AG10803 (cell line): ENCODE results near the gene NBPF15.
A peak's percentile ranks its signal among the peaks of the same experiment; 100 is the strongest.
"Not testable (repeated sequence)": the region's sequence is repeated elsewhere in the genome, so short reads cannot be mapped to it uniquely, and the experiment has no call there.

ENCODE experiments used
- DNase-seq: peaks from one replicate; pipeline ENCODE4 v3.0.0; 2010; ENCODE audit warnings: low read depth
- H3K4me3 ChIP-seq: 2 replicates; pipeline ENCODE4 v1.5.1; 2011; ENCODE audit warnings: mild to moderate bottlenecking, low read length, control low read depth
- CTCF ChIP-seq: conservative IDR thresholded peaks from 2 replicates; pipeline ENCODE4 v1.5.1; 2011; ENCODE audit warnings: mild to moderate bottlenecking, low read length, control low read depth, inconsistent platforms

The NBPF15 gene, protein sequence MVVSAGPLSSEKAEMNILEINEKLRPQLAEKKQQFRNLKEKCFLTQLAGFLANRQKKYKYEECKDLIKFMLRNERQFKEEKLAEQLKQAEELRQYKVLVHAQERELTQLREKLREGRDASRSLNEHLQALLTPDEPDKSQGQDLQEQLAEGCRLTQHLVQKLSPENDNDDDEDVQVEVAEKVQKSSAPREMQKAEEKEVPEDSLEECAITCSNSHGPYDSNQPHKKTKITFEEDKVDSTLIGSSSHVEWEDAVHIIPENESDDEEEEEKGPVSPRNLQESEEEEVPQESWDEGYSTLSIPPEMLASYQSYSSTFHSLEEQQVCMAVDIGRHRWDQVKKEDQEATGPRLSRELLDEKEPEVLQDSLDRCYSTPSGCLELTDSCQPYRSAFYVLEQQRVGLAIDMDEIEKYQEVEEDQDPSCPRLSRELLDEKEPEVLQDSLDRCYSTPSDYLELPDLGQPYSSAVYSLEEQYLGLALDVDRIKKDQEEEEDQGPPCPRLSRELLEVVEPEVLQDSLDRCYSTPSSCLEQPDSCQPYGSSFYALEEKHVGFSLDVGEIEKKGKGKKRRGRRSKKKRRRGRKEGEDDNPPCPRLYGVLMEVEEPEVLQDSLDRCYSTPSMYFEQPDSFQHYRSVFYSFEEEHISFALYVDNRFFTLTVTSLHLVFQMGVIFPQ

DNA sequence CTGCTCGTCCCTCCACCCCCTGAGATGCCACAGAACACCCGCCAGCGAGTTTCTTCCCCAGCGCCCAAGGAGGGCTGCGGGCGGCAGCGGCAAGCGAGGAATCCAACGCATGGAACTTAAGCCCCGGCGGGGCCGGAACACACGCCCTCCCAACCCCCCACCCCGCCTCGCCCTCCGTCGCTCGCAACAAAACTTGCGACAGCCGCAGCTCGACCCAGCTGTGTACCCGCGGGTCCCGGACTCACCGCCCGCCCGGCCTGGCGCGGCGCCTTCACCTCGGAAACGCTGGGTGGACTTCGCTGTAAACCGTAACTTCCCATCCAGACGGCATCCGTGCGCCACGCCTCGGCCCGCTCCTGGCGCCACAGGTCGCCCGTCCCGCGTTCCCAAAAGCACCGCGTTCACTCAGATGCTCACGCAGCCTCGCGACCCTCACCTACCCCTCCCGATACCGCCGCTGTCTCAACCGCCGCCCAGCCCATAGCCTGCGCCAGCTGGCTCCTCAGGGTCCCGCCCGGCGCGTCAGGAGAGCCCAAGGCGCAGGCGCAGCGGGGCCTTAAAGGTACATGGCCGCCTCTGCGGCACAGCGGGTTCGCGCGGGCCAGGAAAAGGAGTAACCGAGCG is at the start of gene NBPF15:
Gene NBPF15 (minus strand): TSS at position 534 of the 624 bp plus-strand sequence. CDS start 21,666 bp downstream, outside the sequence.
- H3K4me3 ChIP-seq, result peak within 1 kb of the TSS; percentile 64
- DNase-seq, result peak; percentile 34

DNA sequence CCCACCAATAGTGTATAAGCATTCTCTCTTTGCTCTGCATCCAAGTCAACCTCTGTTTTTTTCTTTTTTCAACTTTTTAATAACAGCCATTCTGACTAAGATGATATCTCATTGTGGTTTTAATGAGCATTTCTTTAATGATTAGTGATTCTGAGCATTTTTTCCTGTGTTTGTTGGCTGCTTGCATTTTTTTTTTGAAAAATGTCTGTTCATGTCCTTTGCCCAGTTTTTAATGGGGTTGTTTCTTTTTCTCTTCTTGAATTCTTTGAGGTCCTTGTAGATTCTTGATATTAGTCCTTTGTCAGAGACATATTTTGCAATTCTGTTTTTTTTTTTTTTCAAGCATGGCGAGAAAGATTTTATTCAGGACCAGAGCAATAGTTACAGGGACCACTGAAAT is 35.0 kb upstream of the NBPF15 start:
- not testable (repeated sequence) for H3K4me3 ChIP-seq, DNase-seq

DNA sequence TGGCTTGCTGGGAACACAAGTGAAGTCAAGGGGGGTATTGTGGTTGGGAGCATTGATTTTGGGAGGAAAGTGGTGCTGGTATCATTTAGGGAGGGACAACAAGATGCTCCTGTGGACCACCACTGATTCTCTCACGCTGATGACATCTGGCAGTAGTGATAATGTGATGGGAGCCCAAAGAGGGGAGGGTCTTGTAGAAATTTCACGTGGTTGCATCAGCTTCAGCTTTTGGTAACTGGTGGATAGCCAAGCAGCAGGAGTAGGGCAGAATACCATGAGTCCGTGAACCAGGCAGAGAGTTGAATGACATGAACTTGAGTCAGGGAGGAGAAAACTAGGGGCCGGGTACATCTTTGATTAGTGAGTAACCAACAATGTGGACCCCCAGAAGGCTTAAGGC is 32.7 kb upstream of the NBPF15 start:
- H3K4me3 ChIP-seq, result not testable (repeated sequence)
- DNase-seq, result peak; percentile 0

- not testable (repeated sequence) for H3K4me3 ChIP-seq, DNase-seq
Observed at GRCh38 chr1:144490394-144490793, 28.9 kb upstream of the NBPF15 start.

GRCh38 chr1:144487002-144487401 is 25.5 kb upstream of the NBPF15 start:
- DNase-seq, H3K4me3 ChIP-seq: not testable (repeated sequence)

- not testable (repeated sequence) for H3K4me3 ChIP-seq, DNase-seq
Observed at GRCh38 chr1:144485048-144485993, 23.9 kb upstream of the NBPF15 start.

DNA sequence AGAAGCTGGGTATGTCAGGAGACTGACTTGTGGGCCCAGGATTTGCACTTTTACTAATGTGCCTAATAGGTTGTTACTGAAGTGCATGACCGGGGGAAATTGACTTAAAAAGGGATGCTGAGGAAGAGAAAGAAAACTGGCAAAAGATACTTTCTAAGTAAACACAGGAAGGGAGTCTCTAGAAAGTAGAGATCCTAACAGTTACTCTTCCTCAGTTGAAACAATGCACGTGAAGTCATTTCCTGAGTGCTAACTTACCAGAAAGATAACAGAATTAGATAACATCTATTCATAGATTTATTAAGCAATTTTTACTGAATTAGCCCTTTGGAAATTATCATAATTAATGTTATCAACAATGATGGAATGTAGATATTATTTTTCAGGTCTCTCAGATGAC is 12.4 kb upstream of the NBPF15 start:
- H3K4me3 ChIP-seq, DNase-seq: not testable (repeated sequence)

GRCh38 chr1:144471434-144471833 is 10.0 kb upstream of the NBPF15 start:
- not testable (repeated sequence) for H3K4me3 ChIP-seq, DNase-seq

- not testable (repeated sequence) for H3K4me3 ChIP-seq, DNase-seq
Observed at GRCh38 chr1:144461778-144462177, 309 bp upstream of the NBPF15 start.

- peak overlapping the region; percentile 64 for H3K4me3 ChIP-seq
- not testable (repeated sequence) for DNase-seq
Observed at GRCh38 chr1:144460686-144461085, 783 bp downstream of the NBPF15 start.

DNA sequence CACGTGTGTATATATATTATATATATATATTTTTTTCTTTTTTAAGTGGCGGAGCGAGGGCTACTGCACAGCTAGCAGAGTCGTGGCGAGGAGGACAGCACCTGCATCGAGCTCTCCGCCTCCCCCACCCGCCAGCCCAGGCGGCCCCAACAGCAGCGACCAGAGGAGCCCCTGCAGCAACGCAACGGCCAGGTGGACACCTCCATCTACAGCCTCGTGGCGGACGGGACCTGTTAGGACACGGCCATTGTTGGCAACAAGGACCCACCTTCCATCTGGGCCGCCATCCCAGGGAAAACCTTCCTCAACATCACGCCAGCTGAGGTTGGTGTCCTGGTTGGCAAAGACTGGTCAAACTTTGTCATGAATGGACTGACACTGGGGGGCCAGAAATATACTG is 19.1 kb downstream of the NBPF15 start:
- H3K4me3 ChIP-seq, DNase-seq: not testable (repeated sequence)

GRCh38 chr1:144439737-144440136 is 21.7 kb downstream of the NBPF15 start:
- DNase-seq, H3K4me3 ChIP-seq: not testable (repeated sequence)
- peak; percentile 24 for TF ChIP-seq CTCF

DNA sequence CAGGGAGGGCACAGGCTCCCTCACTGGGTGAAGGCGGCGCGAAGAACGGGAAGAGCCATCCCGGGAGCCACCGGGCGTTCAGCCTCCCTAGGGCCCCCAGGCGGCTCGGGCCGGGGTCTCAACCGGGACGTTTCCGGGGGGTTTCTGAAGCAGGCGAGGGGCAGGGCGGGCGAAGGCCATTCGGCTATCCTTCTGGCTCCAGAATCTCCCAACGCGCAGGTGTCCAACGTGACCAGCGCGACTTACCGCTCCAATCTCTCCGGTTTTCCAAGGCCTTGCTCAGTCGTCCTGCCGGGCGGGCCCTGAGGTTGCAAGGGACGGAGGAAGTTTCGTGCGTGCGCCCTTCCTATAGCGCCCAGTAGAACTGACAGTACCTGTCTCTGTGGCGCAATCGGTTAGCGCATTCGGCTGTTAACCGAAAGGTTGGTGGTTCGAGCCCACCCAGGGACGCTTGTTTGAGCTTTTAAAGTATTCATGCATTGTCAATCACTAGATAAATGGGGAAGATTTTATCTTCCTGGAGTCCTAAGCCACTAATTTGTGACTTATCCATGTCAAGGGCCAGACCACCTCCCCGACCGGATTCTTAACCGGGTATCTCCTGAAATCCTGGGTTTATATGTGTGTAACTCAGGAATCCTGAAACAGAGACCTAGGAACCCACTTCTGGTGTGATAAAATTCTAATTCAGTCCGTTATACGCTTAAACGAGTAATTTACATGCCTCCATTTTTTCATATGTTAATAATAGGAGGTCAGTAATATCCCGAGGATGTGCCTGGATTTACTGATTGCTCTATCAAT is 42.4 kb downstream of the NBPF15 start:
- peak; percentile 61 for DNase-seq
- peak overlapping the region; percentile 53 for H3K4me3 ChIP-seq

DNA sequence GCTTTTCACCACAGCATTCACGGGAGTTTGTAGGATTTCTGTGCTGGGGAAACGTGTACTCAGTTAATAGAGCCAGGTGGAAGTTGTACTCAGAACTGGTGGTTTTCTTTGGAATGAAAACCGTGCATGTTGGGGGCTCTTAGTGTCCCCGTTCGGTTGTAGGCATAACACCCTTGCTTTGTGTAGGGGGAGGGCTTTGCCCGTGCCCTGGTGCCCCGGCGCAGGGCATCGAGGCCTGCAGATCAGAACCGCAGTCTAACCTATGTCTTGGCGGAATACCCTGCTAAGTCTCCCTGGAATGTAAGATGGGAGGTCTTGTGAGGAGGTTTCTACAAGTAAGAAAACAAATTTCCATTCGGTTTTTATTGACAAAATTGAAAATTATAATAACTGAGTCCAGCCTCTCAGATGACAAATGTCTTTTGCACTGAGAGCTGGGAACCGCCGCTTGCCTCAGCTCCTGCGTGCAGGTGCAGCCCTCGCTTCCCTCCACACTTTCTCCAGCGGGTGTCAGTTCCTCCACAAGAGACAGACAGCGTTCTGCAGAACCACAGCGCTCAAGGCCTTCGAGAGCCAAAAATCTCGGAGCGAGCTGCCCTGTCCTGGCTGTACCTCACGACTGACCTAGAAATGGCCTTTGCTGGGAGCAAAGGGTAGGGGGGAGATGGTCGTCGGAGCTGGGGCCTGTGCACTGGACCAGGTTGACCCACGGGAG is 47.9 kb downstream of the NBPF15 start:
- H3K4me3 ChIP-seq, result peak overlapping the region; percentile 70
- DNase-seq, result not testable (repeated sequence)

DNA sequence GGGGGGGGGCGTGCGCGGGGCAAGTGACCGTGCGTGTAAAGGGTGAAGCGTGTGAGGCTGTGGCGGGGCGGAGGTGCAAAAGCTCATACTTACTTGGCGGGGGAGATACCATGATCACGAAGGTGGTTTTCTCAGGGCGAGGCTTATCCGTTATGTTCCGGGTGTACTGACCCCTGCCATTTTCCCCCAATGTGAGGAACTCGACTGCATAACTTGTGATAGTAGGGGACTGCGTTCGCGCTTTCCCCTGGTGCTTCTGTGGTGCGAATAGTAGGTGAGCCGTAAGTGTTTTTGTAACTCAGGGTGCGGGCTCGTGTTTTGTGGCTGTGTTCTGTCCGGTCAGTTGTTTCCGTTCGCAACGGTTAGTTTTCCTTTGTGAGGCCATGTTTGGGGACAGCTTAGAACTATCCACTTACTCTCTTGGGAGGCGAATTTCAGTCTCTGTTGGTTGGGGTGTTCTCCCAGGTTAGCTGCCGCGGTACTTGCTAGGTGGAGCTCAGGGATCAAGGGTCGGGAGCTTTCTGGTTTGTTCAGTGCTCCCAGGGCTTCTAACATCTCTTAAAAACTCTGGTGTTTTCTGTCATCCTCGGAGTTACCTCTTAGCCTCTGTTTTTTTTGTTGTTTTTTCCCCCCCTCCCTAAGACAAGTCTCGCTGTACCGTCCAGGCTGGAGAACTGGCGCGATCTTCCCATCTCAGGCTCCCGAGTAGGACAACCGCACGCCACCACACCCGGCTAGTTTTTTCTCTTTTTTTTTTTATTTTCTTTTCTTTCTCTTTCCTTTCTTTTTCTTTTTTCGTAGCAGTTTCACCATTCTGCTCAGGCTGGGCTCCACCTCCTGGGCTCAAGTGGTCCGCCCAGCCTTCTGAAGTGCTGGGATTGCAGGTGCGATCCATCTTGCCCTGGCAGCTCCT is 48.7 kb downstream of the NBPF15 start:
- DNase-seq, result peak; percentile 95
- H3K4me3 ChIP-seq, result peak overlapping the region; percentile 70
